Endothelial cell (in vitro differentiated cells): ENCODE data around the gene CHRNA3. TPM values are rescaled to one million over a fixed set of nuclear protein-coding genes. Genes with fewer than 3 reads are reported as not detected.

ENCODE experiments used
- DNase-seq: peaks from one replicate; pipeline ENCODE4 v3.0.0; 2021; ENCODE audit warnings: low spot score
- H3K27ac Mint-ChIP-seq: one replicate; pipeline ENCODE4 v1.8.0; 2021; ENCODE audit warnings: mixed read lengths, inconsistent platforms; ENCODE audit not compliant: unreplicated experiment
- H3K27me3 Mint-ChIP-seq: one replicate; pipeline ENCODE4 v1.8.0; 2021; ENCODE audit warnings: mild to moderate bottlenecking, moderate library complexity, mixed read lengths, inconsistent platforms; ENCODE audit not compliant: unreplicated experiment
- H3K36me3 Mint-ChIP-seq: one replicate; pipeline ENCODE4 v1.8.0; 2021; ENCODE audit warnings: mild to moderate bottlenecking, low read depth, mixed read lengths, inconsistent platforms; ENCODE audit not compliant: unreplicated experiment
- H3K4me1 Mint-ChIP-seq: one replicate; pipeline ENCODE4 v1.8.0; 2021; ENCODE audit warnings: mild to moderate bottlenecking, mixed read lengths, inconsistent platforms; ENCODE audit not compliant: unreplicated experiment
- H3K4me3 Mint-ChIP-seq: one replicate; pipeline ENCODE4 v1.8.0; 2021; ENCODE audit warnings: mild to moderate bottlenecking, mixed read lengths, inconsistent platforms; ENCODE audit not compliant: unreplicated experiment
- H3K9me3 Mint-ChIP-seq: one replicate; pipeline ENCODE4 v1.8.0; 2021; ENCODE audit warnings: mixed read lengths, inconsistent platforms; ENCODE audit not compliant: unreplicated experiment
- CTCF ChIP-seq: fragments of 200-600 bp; sonication (generic); IDR thresholded peaks from one replicate; pipeline ENCODE4 v1.5.0; 2021; ENCODE audit warnings: antibody characterized with exemption; ENCODE audit not compliant: unreplicated experiment
- total RNA-seq: library from RNA; stranded (reverse); fragmentation: NEBNext Ultra II Directional; extraction: Animal tissue kit (Norgen Biotek cat#: 25700); gene quantifications from one replicate; pipeline ENCODE4 v1.2.1, GENCODE V29; 2021; ENCODE audit not compliant: unreplicated experiment

CHRNA3 gene
- total RNA-seq, 1 donor from 2014 or later: 0.74 TPM

- Mint-ChIP-seq H3K36me3 (no peaks in the 10 kb centered on the region), H3K9me3 (no peaks in the 10 kb centered on the region), H3K4me3 (no peak overlapping the region), H3K27ac (no peak overlapping the region), H3K27me3 (peaks cover 5% of the 10 kb centered on the region), H3K4me1 (peaks cover 5% of the 10 kb centered on the region)
- no peak for DNase-seq
- no peak for TF ChIP-seq CTCF
These were observed 4.1 kb upstream of the CHRNA3 start for GRCh38 chr15:78624651-78625590.

- H3K9me3 Mint-ChIP-seq: no peaks in the 10 kb centered on the region
- no peak overlapping the region for H3K4me3 Mint-ChIP-seq
- no peak for DNase-seq
- no peak for TF ChIP-seq CTCF
- H3K36me3 Mint-ChIP-seq: no peaks in the 10 kb centered on the region
- H3K4me1 Mint-ChIP-seq: peaks cover 9% of the 10 kb centered on the region
- H3K27me3 Mint-ChIP-seq: peaks cover 5% of the 10 kb centered on the region
- H3K27ac Mint-ChIP-seq: no peak overlapping the region
These were observed 3.1 kb upstream of the CHRNA3 start for GRCh38 chr15:78623786-78624497.

GRCh38 chr15:78621810-78622402 lies 1.1 kb upstream of the CHRNA3 start:
- Mint-ChIP-seq H3K9me3 (no peaks in the 10 kb centered on the region), H3K4me3 (peak overlapping the region; percentile 76), H3K27me3 (peaks cover 11% of the 10 kb centered on the region), H3K36me3 (no peaks in the 10 kb centered on the region), H3K4me1 (peaks cover 13% of the 10 kb centered on the region), H3K27ac (no peak overlapping the region)
- no peak for TF ChIP-seq CTCF
- DNase-seq: no peak

GRCh38 chr15:78620021-78620526 lies 722 bp downstream of the CHRNA3 start:
- no peak for TF ChIP-seq CTCF
- H3K36me3 Mint-ChIP-seq: no peaks in the 10 kb centered on the region
- H3K27ac Mint-ChIP-seq: no peak overlapping the region
- no peaks in the 10 kb centered on the region for H3K9me3 Mint-ChIP-seq
- peaks cover 9% of the 10 kb centered on the region for H3K4me1 Mint-ChIP-seq
- DNase-seq: peak; percentile 64
- peaks cover 11% of the 10 kb centered on the region for H3K27me3 Mint-ChIP-seq
- peak overlapping the region; percentile 56 for H3K4me3 Mint-ChIP-seq
